Measurements from ENCODE around the gene PIK3CG. TPM values are rescaled to one million over a fixed set of nuclear protein-coding genes. Genes with fewer than 3 reads are reported as not detected.

Gene PIK3CG
- total RNA-seq, 1 donor: not detected

Other genes starting within 250 kb of the PIK3CG start
- gene CCDC71L, start 204.1 kb upstream of the PIK3CG start, total RNA-seq: 29.3 and 31.5 TPM in 2 replicates
- gene PRKAR2B, start 179.4 kb downstream of the PIK3CG start, total RNA-seq: 2.4 and 2.5 TPM in 2 replicates

Measured in osteoblast (primary cell).